ENCODE measurements around the gene CDKN3. TPM values are rescaled to one million over a fixed set of nuclear protein-coding genes. Genes with fewer than 3 reads are reported as not detected.
A peak's percentile ranks its signal among the peaks of the same experiment; 100 is the strongest.

CDKN3 gene
- polyA plus RNA-seq, 3 donors: 0.45 to 1.8 (median 0.65) TPM

GRCh38 chr14:54446161-54446693, 49.4 kb downstream of the CDKN3 start:
- H3K79me2 ChIP-seq (ENCODE audit: insufficient read depth, low read length): no peaks in the 10 kb centered on the region
- H3K4me1 Mint-ChIP-seq: peaks cover 58% of the 10 kb centered on the region
- H3K36me3 Mint-ChIP-seq: no peaks in the 10 kb centered on the region
- peak overlapping the region; percentile 91 to 98 (median 97) for H3K27ac Mint-ChIP-seq
- peak overlapping the region; percentile 34 for H2AFZ ChIP-seq (ENCODE audit: insufficient read depth, low read depth, low read length, poor library complexity, severe bottlenecking)
- peak overlapping the region; percentile 65 for H3K4me2 ChIP-seq (replicated peaks; ENCODE audit: extremely low read depth, low read length, poor library complexity, severe bottlenecking)
- H3K4me1 ChIP-seq (ENCODE audit: control insufficient read depth in 1 of 2, insufficient read depth in 2 of 2, low read length in 2 of 2): peaks cover 58 to 69% of the 10 kb centered on the region in 2 donors
- H3K9ac ChIP-seq (ENCODE audit: insufficient read depth, low read length, poor library complexity, severe bottlenecking): no peak overlapping the region
- H3K9me3 Mint-ChIP-seq: no peaks in the 10 kb centered on the region
- H3K27ac ChIP-seq (ENCODE audit: low read depth in 1 of 2, low read length in 2 of 2): peak overlapping the region; percentile 79 to 81
- no CpG with 5 or more reads among the region's 5 CpGs for WGBS (ENCODE audit: insufficient coverage)
- H3K9me3 ChIP-seq (replicated peaks in 1 of 2; ENCODE audit: control insufficient read depth in 1 of 2, insufficient read depth in 1 of 2, low read length in 2 of 2): no peaks in the 10 kb centered on the region
- H3K4me3 ChIP-seq (replicated peaks in 1 of 3; ENCODE audit: low read depth in 2 of 3, low read length in 3 of 3): peak overlapping the region in 1 of 3 experiments; percentile 50
- TF ChIP-seq CTCF (IDR thresholded peaks at IDR 0.05): no peak
- DNase-seq: peak in 1 of 3 donors; percentile 15
- no peaks in the 10 kb centered on the region for H4K20me1 ChIP-seq (ENCODE audit: insufficient read depth, low read length)
- intact Hi-C loops (cut with micrococcal nuclease): loop anchor here in 1 of 2 donors (5.0 kb wide), 1 partner anchor 41 kb away; the partner anchor contains the start of gene GMFB
- H3K36me3 ChIP-seq (replicated peaks in 1 of 2; ENCODE audit: control insufficient read depth in 1 of 2, insufficient read depth in 2 of 2, low read length in 2 of 2): no peaks in the 10 kb centered on the region
- H3K27me3 Mint-ChIP-seq (ENCODE audit: low read depth in 3 of 3): peaks cover 0 to 2% (median 0%) of the 10 kb centered on the region in 3 donors
- no peaks in the 10 kb centered on the region for H3K27me3 ChIP-seq (ENCODE audit: control insufficient read depth in 2 of 2, insufficient read depth in 2 of 2, low read length in 2 of 2)
- peak overlapping the region in 1 of 2 donors; percentile 44 for H3K4me3 Mint-ChIP-seq

- H3K4me2 ChIP-seq (replicated peaks; ENCODE audit: extremely low read depth, low read length, poor library complexity, severe bottlenecking): peak overlapping the region; percentile 65
- H3K9me3 ChIP-seq (replicated peaks in 1 of 2; ENCODE audit: control insufficient read depth in 1 of 2, insufficient read depth in 1 of 2, low read length in 2 of 2): no peaks in the 10 kb centered on the region
- intact Hi-C loops (cut with micrococcal nuclease): loop anchor here in 1 of 2 donors (5.0 kb wide), 1 partner anchor 40 kb away; the partner anchor contains the start of gene GMFB
- H3K27ac ChIP-seq (ENCODE audit: low read depth in 1 of 2, low read length in 2 of 2): peak overlapping the region; percentile 79 to 81
- H3K79me2 ChIP-seq (ENCODE audit: insufficient read depth, low read length): no peaks in the 10 kb centered on the region
- Mint-ChIP-seq H3K9me3 (no peaks in the 10 kb centered on the region), H3K27ac (peak overlapping the region; percentile 91 to 98 (median 97)), H3K4me3 (peak overlapping the region; percentile 74 to 82), H3K36me3 (no peaks in the 10 kb centered on the region), H3K4me1 (peaks cover 59% of the 10 kb centered on the region), H3K27me3 (ENCODE audit: low read depth in 3 of 3) (peaks cover 0 to 2% (median 0%) of the 10 kb centered on the region in 3 donors)
- H3K4me1 ChIP-seq (ENCODE audit: control insufficient read depth in 1 of 2, insufficient read depth in 2 of 2, low read length in 2 of 2): peaks cover 61 to 72% of the 10 kb centered on the region in 2 donors
- H3K27me3 ChIP-seq (ENCODE audit: control insufficient read depth in 2 of 2, insufficient read depth in 2 of 2, low read length in 2 of 2): no peaks in the 10 kb centered on the region
- TF ChIP-seq CTCF (IDR thresholded peaks at IDR 0.05): no peak
- H4K20me1 ChIP-seq (ENCODE audit: insufficient read depth, low read length): no peaks in the 10 kb centered on the region
- H3K4me3 ChIP-seq (replicated peaks in 1 of 3; ENCODE audit: low read depth in 2 of 3, low read length in 3 of 3): peak overlapping the region in 1 of 3 experiments; percentile 50
- no CpG with 5 or more reads among the region's 8 CpGs for WGBS (ENCODE audit: insufficient coverage)
- no peaks in the 10 kb centered on the region for H3K36me3 ChIP-seq (replicated peaks in 1 of 2; ENCODE audit: control insufficient read depth in 1 of 2, insufficient read depth in 2 of 2, low read length in 2 of 2)
- no peak overlapping the region for H2AFZ ChIP-seq (ENCODE audit: insufficient read depth, low read depth, low read length, poor library complexity, severe bottlenecking)
- peak overlapping the region; percentile 32 for H3K9ac ChIP-seq (ENCODE audit: insufficient read depth, low read length, poor library complexity, severe bottlenecking)
- DNase-seq: peak; percentile 89 to 97 (median 94)
Measured at GRCh38 chr14:54447231-54447692, 50.5 kb downstream of the CDKN3 start.
